C4-2B (cell line): ENCODE data around the gene FXYD3.
"Not testable (repeated sequence)": the region's sequence is repeated elsewhere in the genome, so short reads cannot be mapped to it uniquely, and the experiment has no call there.

Experiments
- H3K27ac ChIP-seq: fragments of 450-650 bp; 2 replicates; pipeline ENCODE4 v1.5.1; 2017
- ZFX ChIP-seq: fragments of 450-650 bp; IDR thresholded peaks from 2 replicates; pipeline ENCODE4 v1.6.1; 2017
- TF ChIP-seq, protein P1 (sequence below): fragments of 450-650 bp; conservative IDR thresholded peaks from 2 replicates; pipeline ENCODE4 v1.5.1; 2017; ENCODE audit warnings: mild to moderate bottlenecking

Gene FXYD3

DNA sequence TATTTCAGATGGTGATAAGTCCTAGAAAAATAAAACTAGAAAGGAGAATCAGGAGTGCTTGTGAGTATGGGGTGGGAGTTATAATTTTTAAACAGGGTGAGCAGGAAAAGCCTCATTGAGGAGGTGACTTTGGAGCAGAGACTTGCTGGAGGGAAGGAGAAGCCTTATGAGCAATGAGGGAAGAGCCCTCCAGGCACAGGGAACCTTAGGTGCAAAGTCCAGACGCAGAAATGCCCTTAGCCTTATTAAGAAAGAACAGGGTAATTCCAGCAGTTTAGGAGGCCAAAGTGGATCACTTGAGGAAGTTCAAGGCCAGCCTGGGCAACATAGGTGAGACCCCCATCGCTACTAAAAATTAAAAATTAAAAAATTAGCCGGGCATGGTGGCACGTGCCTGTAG is 21.0 kb upstream of the FXYD3 start:
- no peak for TF ChIP-seq ZFX
- TF ChIP-seq, protein P1, sequence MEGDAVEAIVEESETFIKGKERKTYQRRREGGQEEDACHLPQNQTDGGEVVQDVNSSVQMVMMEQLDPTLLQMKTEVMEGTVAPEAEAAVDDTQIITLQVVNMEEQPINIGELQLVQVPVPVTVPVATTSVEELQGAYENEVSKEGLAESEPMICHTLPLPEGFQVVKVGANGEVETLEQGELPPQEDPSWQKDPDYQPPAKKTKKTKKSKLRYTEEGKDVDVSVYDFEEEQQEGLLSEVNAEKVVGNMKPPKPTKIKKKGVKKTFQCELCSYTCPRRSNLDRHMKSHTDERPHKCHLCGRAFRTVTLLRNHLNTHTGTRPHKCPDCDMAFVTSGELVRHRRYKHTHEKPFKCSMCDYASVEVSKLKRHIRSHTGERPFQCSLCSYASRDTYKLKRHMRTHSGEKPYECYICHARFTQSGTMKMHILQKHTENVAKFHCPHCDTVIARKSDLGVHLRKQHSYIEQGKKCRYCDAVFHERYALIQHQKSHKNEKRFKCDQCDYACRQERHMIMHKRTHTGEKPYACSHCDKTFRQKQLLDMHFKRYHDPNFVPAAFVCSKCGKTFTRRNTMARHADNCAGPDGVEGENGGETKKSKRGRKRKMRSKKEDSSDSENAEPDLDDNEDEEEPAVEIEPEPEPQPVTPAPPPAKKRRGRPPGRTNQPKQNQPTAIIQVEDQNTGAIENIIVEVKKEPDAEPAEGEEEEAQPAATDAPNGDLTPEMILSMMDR = no peak
- no peak overlapping the region for H3K27ac ChIP-seq

DNA sequence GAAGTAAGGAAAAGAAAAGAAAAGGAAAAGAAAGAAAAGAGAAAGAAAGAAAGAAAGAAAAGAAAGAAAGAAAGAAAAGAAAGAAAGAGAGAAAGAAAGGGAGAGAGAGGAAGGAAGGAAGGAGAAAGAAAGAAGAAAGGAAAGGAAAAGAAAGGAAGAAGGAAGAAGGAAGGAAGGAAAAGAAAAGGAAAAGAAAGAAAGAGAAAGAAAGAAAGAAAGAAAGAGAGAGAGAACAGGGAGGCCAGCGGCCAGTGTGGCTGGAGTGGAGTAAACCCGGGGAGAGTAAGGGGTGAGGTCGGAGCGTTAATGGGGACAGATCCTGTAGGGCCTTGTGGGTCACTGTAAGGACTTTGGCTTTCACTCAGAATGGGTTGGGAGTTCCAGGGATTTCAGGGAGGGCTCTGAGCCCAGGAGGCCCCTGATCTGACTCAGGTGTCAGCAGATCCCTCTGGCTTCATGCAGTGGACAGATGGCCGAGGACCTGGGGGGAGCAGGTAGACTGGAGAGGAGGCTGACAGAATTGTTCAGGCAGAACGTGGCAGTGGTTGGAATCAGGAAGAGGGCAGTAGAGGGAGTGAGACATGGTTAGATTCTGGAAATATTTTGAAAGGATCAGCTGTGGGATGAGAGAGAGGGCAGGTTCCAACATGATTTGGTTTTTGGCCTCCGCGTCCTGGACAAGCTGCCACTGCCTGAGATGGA is 19.8 kb upstream of the FXYD3 start:
- TF ChIP-seq, protein P1 = no peak
- no peak for TF ChIP-seq ZFX
- H3K27ac ChIP-seq = no peak overlapping the region

DNA sequence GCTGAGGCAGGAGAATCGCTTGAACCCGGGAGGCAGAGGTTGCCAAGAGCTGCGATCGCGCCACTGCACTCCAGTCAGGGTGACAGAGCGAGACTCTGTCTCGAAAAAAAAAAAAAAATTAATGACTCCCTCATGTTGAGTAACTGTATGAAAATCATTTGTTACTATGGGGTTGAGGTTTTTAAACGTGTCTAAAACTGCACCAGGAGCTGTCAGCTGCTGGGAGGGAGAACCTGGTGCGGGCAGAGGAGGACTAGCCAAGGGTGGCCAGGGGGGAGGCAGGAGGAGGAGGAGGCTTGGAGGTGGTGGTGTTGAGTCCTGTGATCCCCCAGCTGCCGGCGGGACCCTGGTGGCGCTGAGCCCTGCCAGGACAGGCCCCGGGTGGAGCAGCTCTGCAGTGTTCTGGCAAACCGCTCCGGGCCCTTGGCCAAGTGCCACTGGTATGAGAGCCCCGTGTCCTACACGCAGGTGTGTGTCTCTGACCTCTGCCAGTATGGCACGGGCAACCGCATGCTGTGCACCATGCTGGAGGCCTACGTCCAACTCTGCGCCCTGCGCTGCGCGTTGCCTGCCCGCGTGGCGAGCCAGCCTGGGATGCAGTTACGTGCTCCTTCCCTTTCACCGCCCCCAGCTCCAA is 17.1 kb upstream of the FXYD3 start:
- no peak overlapping the region for H3K27ac ChIP-seq
- TF ChIP-seq, protein P1 = no peak
- no peak for TF ChIP-seq ZFX

DNA sequence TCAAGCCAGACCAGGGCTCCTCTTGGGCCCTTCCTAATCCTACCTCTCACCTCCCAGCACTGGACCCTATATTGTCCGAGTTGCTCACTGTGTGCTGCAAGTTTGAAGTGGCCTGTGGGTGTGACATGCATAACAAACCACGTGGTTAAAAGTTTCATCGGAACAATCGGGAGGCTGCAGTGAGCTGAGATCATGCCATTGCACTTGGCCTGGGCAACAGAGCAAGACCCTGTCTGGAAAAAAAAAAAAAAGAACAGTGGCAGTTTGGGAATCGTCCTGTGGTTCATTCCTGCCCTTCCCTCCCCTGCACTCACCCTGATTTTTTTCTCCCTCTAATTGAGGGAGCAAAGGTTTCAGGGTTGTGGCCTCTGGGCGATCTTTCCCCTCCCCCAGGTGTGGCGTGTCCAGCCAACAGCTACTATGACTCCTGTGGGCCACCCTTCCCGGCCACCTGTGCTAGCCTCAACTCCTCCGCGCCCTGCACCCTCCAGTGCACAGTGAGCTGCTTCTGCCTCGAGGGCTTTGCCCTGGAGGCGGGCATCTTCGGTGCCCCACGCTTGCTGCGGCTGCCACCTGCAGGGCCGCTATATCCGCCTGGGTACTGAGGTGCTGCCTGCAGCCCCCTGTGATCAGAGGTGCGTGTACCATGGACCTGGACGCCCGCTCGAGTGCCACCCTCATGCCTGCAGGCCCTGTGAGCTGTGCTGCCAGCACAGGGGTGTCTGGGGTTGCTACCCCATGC is 16.3 kb upstream of the FXYD3 start:
- no peak overlapping the region for H3K27ac ChIP-seq
- TF ChIP-seq, protein P1 = no peak
- no peak for TF ChIP-seq ZFX

DNA sequence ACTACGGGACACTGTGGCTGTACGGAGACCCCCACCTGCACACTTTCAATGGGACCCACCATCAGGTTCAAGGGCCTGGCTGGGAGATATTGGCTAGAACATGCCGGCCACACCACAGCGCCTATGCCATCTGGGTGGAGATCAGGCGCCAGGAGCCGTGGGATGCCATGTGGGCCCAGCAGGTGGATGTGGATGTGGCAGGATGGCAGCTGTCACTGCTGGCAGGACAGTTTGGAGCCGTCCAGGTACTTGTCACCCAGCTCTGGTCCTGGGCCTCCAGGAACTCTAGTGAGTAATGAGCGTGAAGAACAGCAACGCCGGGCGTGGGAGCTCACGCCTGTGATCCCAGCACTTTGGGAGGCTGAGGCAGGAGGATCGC is 15.7 kb upstream of the FXYD3 start:
- TF ChIP-seq ZFX = no peak
- TF ChIP-seq, protein P1 = no peak
- H3K27ac ChIP-seq = no peak overlapping the region

DNA sequence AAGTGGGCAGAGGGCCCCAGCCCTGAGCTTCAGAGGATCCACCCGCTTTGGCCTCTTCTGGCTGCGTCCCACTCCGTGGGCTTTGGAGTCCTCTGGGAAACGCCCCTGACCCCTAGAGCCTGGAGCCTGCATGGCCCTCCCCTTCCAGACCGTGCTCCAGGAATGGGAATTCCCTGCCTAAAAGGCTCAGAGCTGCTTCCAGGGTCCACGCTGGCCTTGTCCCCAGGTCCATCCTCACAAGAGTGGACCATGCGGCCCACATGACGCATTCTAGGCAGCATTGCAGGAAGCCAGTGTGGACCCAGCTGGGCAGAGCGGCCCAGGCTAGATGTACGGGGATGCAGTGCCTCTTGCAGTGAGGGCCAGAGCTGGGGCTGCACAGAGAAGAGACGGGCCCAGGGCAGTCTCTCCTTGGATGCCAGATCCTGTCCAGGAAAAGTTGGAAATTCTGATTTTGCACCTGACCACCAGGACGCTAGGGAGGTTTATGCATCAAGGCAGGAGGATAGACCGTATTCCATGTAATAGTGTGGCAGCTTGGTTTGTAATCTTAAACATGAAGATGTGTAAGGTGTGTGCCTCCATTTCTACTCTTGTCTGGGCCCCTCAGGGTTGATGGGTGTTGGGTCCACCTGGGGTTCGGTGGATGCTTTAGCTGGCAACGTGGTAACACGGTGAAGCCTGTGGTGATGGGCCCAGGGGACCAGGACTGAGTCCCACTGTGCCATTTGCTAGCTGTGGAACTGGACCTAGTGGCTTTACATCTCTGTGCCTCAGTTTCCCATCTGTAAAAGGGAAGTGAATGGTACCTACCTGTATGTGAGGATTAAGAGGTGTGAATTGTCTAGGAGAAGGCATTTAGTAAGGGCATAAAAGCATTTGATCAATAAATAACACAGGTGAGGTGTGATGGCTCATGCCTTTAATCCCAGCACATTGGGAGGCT is 14.8 kb upstream of the FXYD3 start:
- TF ChIP-seq, protein P1 = no peak
- no peak for TF ChIP-seq ZFX
- H3K27ac ChIP-seq = no peak overlapping the region

DNA sequence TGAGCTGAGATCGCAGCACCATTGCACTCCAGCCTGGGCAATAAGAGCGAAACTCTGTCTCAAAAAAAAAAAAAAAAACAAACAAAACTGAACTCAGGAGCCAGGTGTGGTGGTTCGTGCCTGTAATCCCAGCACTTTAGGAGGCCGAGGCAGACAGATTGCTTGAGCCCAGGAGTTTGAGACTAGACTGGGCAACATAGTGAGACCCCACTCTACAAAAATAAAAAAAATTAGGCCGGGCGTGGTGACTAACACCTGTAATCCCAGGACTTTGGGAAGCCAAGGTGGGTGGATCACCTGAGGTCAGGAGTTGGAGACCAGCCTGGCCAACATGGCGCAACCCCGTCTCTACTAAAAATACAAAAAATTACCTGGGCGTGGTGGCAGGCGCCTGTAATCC is 13.7 kb upstream of the FXYD3 start:
- not testable (repeated sequence) for H3K27ac ChIP-seq

DNA sequence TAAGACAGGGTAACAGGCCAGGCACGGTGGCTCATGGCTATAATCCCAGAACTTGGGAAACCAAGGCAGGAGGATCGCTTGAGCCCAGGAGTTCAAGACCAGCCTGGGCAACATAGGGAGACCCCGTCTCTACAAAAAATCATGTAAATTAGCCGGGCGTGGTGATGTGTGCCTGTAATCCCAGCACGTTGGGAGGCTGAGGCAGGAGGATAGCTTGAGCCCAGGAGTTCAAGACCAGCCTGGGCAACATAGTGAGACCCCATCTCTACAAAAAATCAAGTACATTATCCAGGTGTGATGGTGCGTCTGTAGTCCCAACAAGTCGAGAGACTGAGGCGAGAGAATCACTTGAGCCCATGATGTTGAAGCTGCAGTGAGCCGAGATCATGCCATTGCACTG is 12.0 kb upstream of the FXYD3 start:
- not testable (repeated sequence) for H3K27ac ChIP-seq
